Endothelial cell of umbilical vein (primary cell): ENCODE measurements around the gene LRRC8C.

ENCODE experiments used
- JUN ChIP-seq: IDR thresholded peaks from 2 replicates; pipeline ENCODE4 v1.6.1; 2011; ENCODE audit warnings: borderline replicate concordance, low read depth; ENCODE audit not compliant: insufficient read length, insufficient read depth
- POLR2A ChIP-seq: IDR thresholded peaks from 2 replicates; pipeline ENCODE4 v1.6.1; 2012; ENCODE audit warnings: low read depth, mild to moderate bottlenecking, control low read depth, low read length
- POLR2AphosphoS5 ChIP-seq: IDR thresholded peaks from 2 replicates; pipeline ENCODE4 v1.6.1; 2012; ENCODE audit warnings: low read depth, mild to moderate bottlenecking, control low read depth, low read length, moderate library complexity; ENCODE audit not compliant: insufficient read depth
- TF ChIP-seq, protein P1 (sequence below), 2 donors: IDR thresholded peaks; 1 replicate in 1 of 2; 2 replicates in 1 of 2; pipeline ENCODE4 v1.5.1; 2011; ENCODE audit warnings: low read length in 2 of 2, mild to moderate bottlenecking in 2 of 2, moderate library complexity in 2 of 2, control low read depth in 1 of 2, inconsistent platforms in 1 of 2, low read depth in 1 of 2; ENCODE audit not compliant: insufficient read depth in 1 of 2; ENCODE audit errors: extremely low read depth in 1 of 2

DNA sequence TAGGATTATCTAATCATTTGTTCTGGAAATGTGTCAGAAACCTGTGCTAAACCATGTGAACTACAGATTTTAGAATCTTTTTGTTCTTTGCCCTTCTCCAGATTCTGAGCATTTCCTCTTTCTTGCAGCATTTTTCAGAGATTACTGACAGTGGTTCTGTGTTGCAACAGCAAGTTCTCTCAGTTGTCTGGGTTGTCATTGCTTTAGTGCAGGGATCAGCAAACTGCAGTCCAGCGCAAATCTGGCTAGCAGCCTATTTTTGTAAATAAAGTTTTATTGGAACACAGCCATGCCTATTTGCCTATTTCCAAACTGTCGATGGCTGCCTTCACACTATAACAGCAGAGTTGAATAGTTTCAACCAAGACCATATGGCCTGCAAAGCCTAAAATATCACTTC is 121.6 kb downstream of the LRRC8C start:
- TF ChIP-seq POLR2A (no peak), POLR2AphosphoS5 (no peak), JUN (no peak)
- TF ChIP-seq, protein P1, sequence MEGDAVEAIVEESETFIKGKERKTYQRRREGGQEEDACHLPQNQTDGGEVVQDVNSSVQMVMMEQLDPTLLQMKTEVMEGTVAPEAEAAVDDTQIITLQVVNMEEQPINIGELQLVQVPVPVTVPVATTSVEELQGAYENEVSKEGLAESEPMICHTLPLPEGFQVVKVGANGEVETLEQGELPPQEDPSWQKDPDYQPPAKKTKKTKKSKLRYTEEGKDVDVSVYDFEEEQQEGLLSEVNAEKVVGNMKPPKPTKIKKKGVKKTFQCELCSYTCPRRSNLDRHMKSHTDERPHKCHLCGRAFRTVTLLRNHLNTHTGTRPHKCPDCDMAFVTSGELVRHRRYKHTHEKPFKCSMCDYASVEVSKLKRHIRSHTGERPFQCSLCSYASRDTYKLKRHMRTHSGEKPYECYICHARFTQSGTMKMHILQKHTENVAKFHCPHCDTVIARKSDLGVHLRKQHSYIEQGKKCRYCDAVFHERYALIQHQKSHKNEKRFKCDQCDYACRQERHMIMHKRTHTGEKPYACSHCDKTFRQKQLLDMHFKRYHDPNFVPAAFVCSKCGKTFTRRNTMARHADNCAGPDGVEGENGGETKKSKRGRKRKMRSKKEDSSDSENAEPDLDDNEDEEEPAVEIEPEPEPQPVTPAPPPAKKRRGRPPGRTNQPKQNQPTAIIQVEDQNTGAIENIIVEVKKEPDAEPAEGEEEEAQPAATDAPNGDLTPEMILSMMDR (IDR thresholded peaks at IDR 0.05; ENCODE audit: extremely low read depth in 1 of 2, insufficient read depth in 1 of 2, low read depth in 1 of 2, low read length in 2 of 2): no peak
